Lower lobe of right lung (tissue), 2 donors: Measurements from ENCODE around the gene KCNQ1. TPM values are rescaled to one million over a fixed set of nuclear protein-coding genes. Genes with fewer than 3 reads are reported as not detected.

ENCODE experiments used
- ATAC-seq, 2 donors: fragments of 200-7000 bp; cut with Tn5 transposase; one replicate each; pipeline ENCODE4 v1.9.1; 2020 to 2022; ENCODE audit warnings: mild to moderate bottlenecking in 2 of 2, moderate library complexity in 2 of 2
- DNase-seq: peaks from one replicate; pipeline ENCODE4 v3.0.0-alpha.2; 2020
- H3K27ac ChIP-seq: fragments of 200-600 bp; one replicate; pipeline ENCODE4 v1.8.0; 2022
- H3K27me3 ChIP-seq: fragments of 200-600 bp; one replicate; pipeline ENCODE4 v1.8.0; 2022; ENCODE audit warnings: low read depth
- H3K36me3 ChIP-seq: fragments of 200-600 bp; one replicate; pipeline ENCODE4 v1.8.0; 2022; ENCODE audit warnings: mild to moderate bottlenecking
- H3K4me1 ChIP-seq: fragments of 200-600 bp; one replicate; pipeline ENCODE4 v1.8.0; 2022
- H3K4me3 ChIP-seq: fragments of 200-600 bp; one replicate; pipeline ENCODE4 v1.8.0; 2022; ENCODE audit warnings: mild to moderate bottlenecking
- H3K9me3 ChIP-seq: fragments of 200-600 bp; one replicate; pipeline ENCODE4 v1.8.0; 2022
- CTCF ChIP-seq: fragments of 200-600 bp; IDR thresholded peaks from one replicate; pipeline ENCODE4 v1.8.0; 2022; ENCODE audit warnings: antibody characterized with exemption, mild to moderate bottlenecking
- intact Hi-C: fragments of 100-400 bp; cut with DNase I; formaldehyde crosslinking; loops from one replicate; pipeline ENCODE4 v1.11.0; 2022
- total RNA-seq: library from RNA; stranded (reverse); fragmentation: NEBNext Ultra II Directional; extraction: Animal tissue kit (Norgen Biotek cat#: 25700); gene quantifications from one replicate; pipeline ENCODE4 v1.2.1, GENCODE V29; 2021
- donor health status: DM: no; HTN: yes; CAD: no; lungs with severe emphysema.

KCNQ1 gene
- total RNA-seq, 1 donor from 2014 or later, result 51.0 TPM

GRCh38 chr11:2730272-2731129 lies 285.7 kb downstream of the KCNQ1 start:
- H3K27me3 ChIP-seq, result no peaks in the 10 kb centered on the region
- no peak overlapping the region for H3K4me3 ChIP-seq
- ATAC-seq, result no peak

GRCh38 chr11:2731130-2732125 lies 286.6 kb downstream of the KCNQ1 start:
- no peak for TF ChIP-seq CTCF
- Histone ChIP-seq H3K27ac (no peak overlapping the region), H3K9me3 (no peaks in the 10 kb centered on the region), H3K4me1 (no peaks in the 10 kb centered on the region), H3K4me3 (no peak overlapping the region), H3K27me3 (no peaks in the 10 kb centered on the region), H3K36me3 (no peaks in the 10 kb centered on the region)
- no peak for ATAC-seq
- no peak for DNase-seq
- intact Hi-C loops, result no loop called here

More at GRCh38 chr11:2730272-2731129, 285.7 kb downstream of the KCNQ1 start:
- DNase-seq, result no peak
- peaks cover 5% of the 10 kb centered on the region for H3K4me1 ChIP-seq
- no peak for TF ChIP-seq CTCF
- intact Hi-C loops, result no loop called here
- no peak overlapping the region for H3K27ac ChIP-seq
- no peaks in the 10 kb centered on the region for H3K36me3 ChIP-seq
- H3K9me3 ChIP-seq, result no peaks in the 10 kb centered on the region

- H3K9me3 ChIP-seq, result no peaks in the 10 kb centered on the region
- no peaks in the 10 kb centered on the region for H3K27me3 ChIP-seq
- intact Hi-C loops, result no loop called here
- ATAC-seq (no peak), DNase-seq (no peak)
- peaks cover under 1% of the 10 kb centered on the region for H3K4me1 ChIP-seq
- H3K4me3 ChIP-seq, result no peak overlapping the region
- TF ChIP-seq CTCF, result no peak
- no peaks in the 10 kb centered on the region for H3K36me3 ChIP-seq
- no peak overlapping the region for H3K27ac ChIP-seq
Measured at GRCh38 chr11:2732261-2732939, 287.6 kb downstream of the KCNQ1 start.

GRCh38 chr11:2732940-2733628 lies 288.3 kb downstream of the KCNQ1 start:
- Histone ChIP-seq H3K4me3 (no peak overlapping the region), H3K4me1 (peaks cover 5% of the 10 kb centered on the region), H3K27ac (no peak overlapping the region), H3K36me3 (no peaks in the 10 kb centered on the region), H3K9me3 (no peaks in the 10 kb centered on the region), H3K27me3 (no peaks in the 10 kb centered on the region)
- intact Hi-C loops, result no loop called here
- no peak for DNase-seq
- TF ChIP-seq CTCF, result no peak
- ATAC-seq, result no peak
